ENCODE data around the gene ZIC4. TPM values are rescaled to one million over a fixed set of nuclear protein-coding genes. Genes with fewer than 3 reads are reported as not detected.
A peak's percentile ranks its signal among the peaks of the same experiment; 100 is the strongest.

The ZIC4 gene
- total and polyA plus RNA-seq, 2 experiments from 2014 or later = not detected

DNA sequence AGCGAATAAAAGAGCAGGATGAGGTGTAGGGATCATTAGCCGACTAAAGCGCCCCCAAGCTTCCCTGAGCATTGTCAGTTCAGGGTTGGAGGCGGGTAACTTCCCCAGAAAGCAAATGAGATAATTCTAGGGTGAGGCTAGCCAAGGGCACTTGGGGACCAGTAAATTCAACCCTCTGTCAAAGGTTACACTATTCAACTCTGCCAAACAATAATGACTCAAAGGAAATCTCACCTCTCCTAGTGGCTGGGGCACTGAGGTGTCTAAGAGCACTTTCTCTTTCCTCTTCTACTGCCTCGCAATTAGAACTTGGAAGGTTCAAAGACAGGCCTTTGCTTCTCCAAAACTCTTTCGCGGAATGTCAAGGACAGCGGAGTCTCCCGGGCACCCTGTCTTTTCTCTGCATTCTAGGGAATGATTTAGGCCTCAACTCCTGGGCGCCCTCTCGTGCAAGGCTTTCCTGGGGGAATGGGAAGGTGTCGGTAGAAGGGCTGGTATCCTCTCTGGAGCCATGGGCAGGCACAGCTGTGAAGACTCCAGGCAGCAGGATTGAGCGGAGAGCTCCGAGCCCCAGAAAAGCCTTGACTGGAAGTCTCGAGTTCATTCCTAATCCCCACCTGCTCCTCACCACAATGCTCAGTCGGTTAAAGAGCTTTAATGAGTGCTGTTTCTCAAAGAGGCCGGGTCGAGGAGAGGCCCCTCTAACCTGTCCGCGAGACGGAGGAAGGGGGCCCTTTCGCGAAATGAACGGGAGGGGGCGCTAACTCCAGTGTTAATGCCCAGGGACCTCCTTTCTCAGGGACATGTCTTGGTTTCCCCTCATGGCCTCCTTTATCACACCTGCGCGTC is 21.9 kb downstream of the ZIC4 start:
- H3K4me1 Mint-ChIP-seq = peaks cover 84% of the 10 kb centered on the region
- peak overlapping the region; percentile 57 for H3K4me3 Mint-ChIP-seq
- Histone ChIP-seq H3K79me2 (replicated peaks; ENCODE audit: insufficient read depth) (no peaks in the 10 kb centered on the region), H3K27me3 (ENCODE audit: insufficient read depth) (peaks cover 100% of the 10 kb centered on the region), H3K4me3 (peak overlapping the region; percentile 49), H3K4me2 (peak overlapping the region; percentile 78), H4K20me1 (replicated peaks; ENCODE audit: insufficient read depth) (peaks cover 3% of the 10 kb centered on the region; the same call in 1 of the 2 replicates), H3K4me1 (ENCODE audit: insufficient read depth) (peaks cover 95% of the 10 kb centered on the region), H3K36me3 (ENCODE audit: insufficient read depth) (no peaks in the 10 kb centered on the region), H3K9me2 (ENCODE audit: insufficient read depth) (no peaks in the 10 kb centered on the region), H2AFZ (peak overlapping the region; percentile 65; the same call in 1 of the 2 replicates), H3K27ac (ENCODE audit: low read depth) (no peak overlapping the region), H3F3A (replicated peaks; ENCODE audit: low read depth) (peaks cover 26% of the 10 kb centered on the region)
- H3K36me3 Mint-ChIP-seq (ENCODE audit: low read depth) = no peaks in the 10 kb centered on the region
- ATAC-seq (peak; percentile 64), DNase-seq (ENCODE audit: low spot score) (peak; percentile 91)
- H3K27ac Mint-ChIP-seq = no peak overlapping the region
- no peaks in the 10 kb centered on the region; the same call in 2 of the 3 replicates for H3K9me3 Mint-ChIP-seq
- TF ChIP-seq, protein P1, sequence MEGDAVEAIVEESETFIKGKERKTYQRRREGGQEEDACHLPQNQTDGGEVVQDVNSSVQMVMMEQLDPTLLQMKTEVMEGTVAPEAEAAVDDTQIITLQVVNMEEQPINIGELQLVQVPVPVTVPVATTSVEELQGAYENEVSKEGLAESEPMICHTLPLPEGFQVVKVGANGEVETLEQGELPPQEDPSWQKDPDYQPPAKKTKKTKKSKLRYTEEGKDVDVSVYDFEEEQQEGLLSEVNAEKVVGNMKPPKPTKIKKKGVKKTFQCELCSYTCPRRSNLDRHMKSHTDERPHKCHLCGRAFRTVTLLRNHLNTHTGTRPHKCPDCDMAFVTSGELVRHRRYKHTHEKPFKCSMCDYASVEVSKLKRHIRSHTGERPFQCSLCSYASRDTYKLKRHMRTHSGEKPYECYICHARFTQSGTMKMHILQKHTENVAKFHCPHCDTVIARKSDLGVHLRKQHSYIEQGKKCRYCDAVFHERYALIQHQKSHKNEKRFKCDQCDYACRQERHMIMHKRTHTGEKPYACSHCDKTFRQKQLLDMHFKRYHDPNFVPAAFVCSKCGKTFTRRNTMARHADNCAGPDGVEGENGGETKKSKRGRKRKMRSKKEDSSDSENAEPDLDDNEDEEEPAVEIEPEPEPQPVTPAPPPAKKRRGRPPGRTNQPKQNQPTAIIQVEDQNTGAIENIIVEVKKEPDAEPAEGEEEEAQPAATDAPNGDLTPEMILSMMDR (conservative IDR thresholded peaks at IDR 0.05; ENCODE audit: low read depth in 2 of 2) = peak; percentile 79 to 85
- TF ChIP-seq JUNB (IDR thresholded peaks at IDR 0.05; ENCODE audit: unreplicated experiment) = no peak
- peaks cover 95% of the 10 kb centered on the region for H3K27me3 Mint-ChIP-seq (ENCODE audit: insufficient read depth, low read depth, poor library complexity)

DNA sequence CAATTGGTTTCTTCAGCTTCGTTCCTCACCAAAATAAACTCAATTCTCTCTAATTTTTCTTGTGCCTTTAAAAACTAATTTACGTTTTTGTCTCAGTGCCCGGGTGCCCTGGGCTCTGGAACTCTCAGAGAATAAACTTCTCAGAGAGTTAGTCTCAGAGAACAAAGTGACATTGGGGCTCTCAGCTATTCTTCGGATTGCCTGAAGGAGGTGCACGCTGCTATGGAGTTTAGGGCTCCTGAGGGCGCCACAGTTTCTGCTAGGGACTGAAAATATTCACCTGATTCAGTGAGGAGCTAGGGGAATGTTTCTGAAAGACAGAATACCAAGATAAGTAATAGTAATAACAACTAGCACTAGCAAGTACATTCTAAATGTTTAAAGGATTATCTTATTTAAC is 22.7 kb downstream of the ZIC4 start:
- Mint-ChIP-seq H3K4me3 (no peak overlapping the region; the same call in 2 of the 3 replicates), H3K36me3 (ENCODE audit: low read depth) (no peaks in the 10 kb centered on the region), H3K27me3 (ENCODE audit: insufficient read depth, low read depth, poor library complexity) (peaks cover 95% of the 10 kb centered on the region), H3K4me1 (peaks cover 84% of the 10 kb centered on the region), H3K27ac (no peak overlapping the region), H3K9me3 (no peaks in the 10 kb centered on the region; the same call in 2 of the 3 replicates)
- no peak for TF ChIP-seq JUNB (IDR thresholded peaks at IDR 0.05; ENCODE audit: unreplicated experiment)
- TF ChIP-seq, protein P2, sequence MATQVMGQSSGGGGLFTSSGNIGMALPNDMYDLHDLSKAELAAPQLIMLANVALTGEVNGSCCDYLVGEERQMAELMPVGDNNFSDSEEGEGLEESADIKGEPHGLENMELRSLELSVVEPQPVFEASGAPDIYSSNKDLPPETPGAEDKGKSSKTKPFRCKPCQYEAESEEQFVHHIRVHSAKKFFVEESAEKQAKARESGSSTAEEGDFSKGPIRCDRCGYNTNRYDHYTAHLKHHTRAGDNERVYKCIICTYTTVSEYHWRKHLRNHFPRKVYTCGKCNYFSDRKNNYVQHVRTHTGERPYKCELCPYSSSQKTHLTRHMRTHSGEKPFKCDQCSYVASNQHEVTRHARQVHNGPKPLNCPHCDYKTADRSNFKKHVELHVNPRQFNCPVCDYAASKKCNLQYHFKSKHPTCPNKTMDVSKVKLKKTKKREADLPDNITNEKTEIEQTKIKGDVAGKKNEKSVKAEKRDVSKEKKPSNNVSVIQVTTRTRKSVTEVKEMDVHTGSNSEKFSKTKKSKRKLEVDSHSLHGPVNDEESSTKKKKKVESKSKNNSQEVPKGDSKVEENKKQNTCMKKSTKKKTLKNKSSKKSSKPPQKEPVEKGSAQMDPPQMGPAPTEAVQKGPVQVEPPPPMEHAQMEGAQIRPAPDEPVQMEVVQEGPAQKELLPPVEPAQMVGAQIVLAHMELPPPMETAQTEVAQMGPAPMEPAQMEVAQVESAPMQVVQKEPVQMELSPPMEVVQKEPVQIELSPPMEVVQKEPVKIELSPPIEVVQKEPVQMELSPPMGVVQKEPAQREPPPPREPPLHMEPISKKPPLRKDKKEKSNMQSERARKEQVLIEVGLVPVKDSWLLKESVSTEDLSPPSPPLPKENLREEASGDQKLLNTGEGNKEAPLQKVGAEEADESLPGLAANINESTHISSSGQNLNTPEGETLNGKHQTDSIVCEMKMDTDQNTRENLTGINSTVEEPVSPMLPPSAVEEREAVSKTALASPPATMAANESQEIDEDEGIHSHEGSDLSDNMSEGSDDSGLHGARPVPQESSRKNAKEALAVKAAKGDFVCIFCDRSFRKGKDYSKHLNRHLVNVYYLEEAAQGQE (IDR thresholded peaks at IDR 0.05; ENCODE audit: unreplicated experiment) = no peak
- TF ChIP-seq, protein P1 (conservative IDR thresholded peaks at IDR 0.05; ENCODE audit: low read depth in 2 of 2) = peak; percentile 79 to 80
- H2AFZ ChIP-seq = no peak overlapping the region
- H3K27me3 ChIP-seq (ENCODE audit: insufficient read depth) = peaks cover 100% of the 10 kb centered on the region
- DNase-seq (ENCODE audit: low spot score) (peak; percentile 86), ATAC-seq (peak; percentile 47)
- no peaks in the 10 kb centered on the region for H3K9me2 ChIP-seq (ENCODE audit: insufficient read depth)
- peaks cover 95% of the 10 kb centered on the region for H3K4me1 ChIP-seq (ENCODE audit: insufficient read depth)
- H4K20me1 ChIP-seq (replicated peaks; ENCODE audit: insufficient read depth) = peaks cover 3% of the 10 kb centered on the region; the same call in 1 of the 2 replicates
- H3K36me3 ChIP-seq (ENCODE audit: insufficient read depth) = no peaks in the 10 kb centered on the region
- peaks cover 25% of the 10 kb centered on the region for H3F3A ChIP-seq (replicated peaks; ENCODE audit: low read depth)
- H3K79me2 ChIP-seq (replicated peaks; ENCODE audit: insufficient read depth) = no peaks in the 10 kb centered on the region
- no peak overlapping the region for H3K27ac ChIP-seq (ENCODE audit: low read depth)
- H3K4me3 ChIP-seq = 0 out of 2 replicates have a peak overlapping the region, but pooled peaks have one; percentile 49
- peak overlapping the region; percentile 78; the same call in 1 of the 2 replicates for H3K4me2 ChIP-seq

Measured in GM23338 (cell line).